ENCODE results near the gene TM4SF18. TPM values are rescaled to one million over a fixed set of nuclear protein-coding genes. Genes with fewer than 3 reads are reported as not detected.

TM4SF18 gene
- total RNA-seq, 1 donor from 2014 or later: 11.2 TPM

- DNase-seq: no peak
These were observed 2.7 kb downstream of the TM4SF18 start for GRCh38 chr3:149330609-149331331.

GRCh38 chr3:149327156-149327555, 6.3 kb downstream of the TM4SF18 start:
- no peak for DNase-seq

- DNase-seq: no peak
These were observed 7.9 kb downstream of the TM4SF18 start for GRCh38 chr3:149325581-149325980.

GRCh38 chr3:149324332-149324731, 9.1 kb downstream of the TM4SF18 start:
- DNase-seq: no peak

- DNase-seq: no peak
These were observed 11.8 kb downstream of the TM4SF18 start for GRCh38 chr3:149321640-149322039.

- no peak for DNase-seq
These were observed 12.3 kb downstream of the TM4SF18 start for GRCh38 chr3:149321136-149321535.

GRCh38 chr3:149319750-149320149, 13.7 kb downstream of the TM4SF18 start:
- DNase-seq: no peak

GRCh38 chr3:149317072-149317471, 16.4 kb downstream of the TM4SF18 start:
- DNase-seq: no peak

- no peak for DNase-seq
These were observed 17.0 kb downstream of the TM4SF18 start for GRCh38 chr3:149316437-149316836.

GRCh38 chr3:149315694-149316093, 17.7 kb downstream of the TM4SF18 start:
- DNase-seq: no peak

GRCh38 chr3:149314807-149315578, 18.4 kb downstream of the TM4SF18 start:
- DNase-seq: no peak

- no peak for DNase-seq
These were observed 19.9 kb downstream of the TM4SF18 start for GRCh38 chr3:149313542-149313941.

- DNase-seq: no peak
These were observed 22.5 kb downstream of the TM4SF18 start for GRCh38 chr3:149310796-149311534.

GRCh38 chr3:149307435-149307783, 26.0 kb downstream of the TM4SF18 start:
- DNase-seq: no peak

GRCh38 chr3:149306751-149307434, 26.5 kb downstream of the TM4SF18 start:
- DNase-seq: no peak

GRCh38 chr3:149305376-149305775, 28.1 kb downstream of the TM4SF18 start:
- DNase-seq: no peak

- DNase-seq: no peak
These were observed 33.3 kb downstream of the TM4SF18 start for GRCh38 chr3:149299938-149300801.

GRCh38 chr3:149296972-149297371, 36.5 kb downstream of the TM4SF18 start:
- no peak for DNase-seq

GRCh38 chr3:149292666-149293065, 40.8 kb downstream of the TM4SF18 start:
- DNase-seq: no peak

- no peak for DNase-seq
These were observed 42.3 kb downstream of the TM4SF18 start for GRCh38 chr3:149291178-149291577.

- no peak for DNase-seq
These were observed 44.8 kb downstream of the TM4SF18 start for GRCh38 chr3:149288655-149289054.

- no peak for DNase-seq
These were observed 49.4 kb downstream of the TM4SF18 start for GRCh38 chr3:149284034-149284433.

Data from tongue (tissue), 2 donors.